H1 (cell line): Measurements from ENCODE around the gene TRIM62. TPM values are rescaled to one million over a fixed set of nuclear protein-coding genes. Genes with fewer than 3 reads are reported as not detected.

Experiments
- CHD2 ChIP-seq: IDR thresholded peaks from 2 replicates; pipeline ENCODE4 v1.6.1; 2012; ENCODE audit warnings: low read length, improper control_type of control experiment
- POU5F1 ChIP-seq: IDR thresholded peaks from 2 replicates; pipeline ENCODE4 v1.6.1; 2011; ENCODE audit warnings: low read depth, mild to moderate bottlenecking, low read length, moderate library complexity
- RXRA ChIP-seq: IDR thresholded peaks from 2 replicates; pipeline ENCODE4 v1.6.1; 2011; ENCODE audit warnings: low read depth, mild to moderate bottlenecking, low read length, moderate library complexity; ENCODE audit not compliant: insufficient read depth
- SIX5 ChIP-seq: IDR thresholded peaks from 2 replicates; pipeline ENCODE4 v1.6.1; 2011; ENCODE audit warnings: mild to moderate bottlenecking, low read depth, low read length
- SUZ12 ChIP-seq: fragments of 200-600 bp; sonication (generic); IDR thresholded peaks from 2 replicates; pipeline ENCODE4 v1.6.1; 2012; ENCODE audit warnings: mild to moderate bottlenecking, inconsistent platforms, low read length, moderate library complexity, mixed read lengths
- polyA plus RNA-seq, 7 experiments: library from polyadenylated mRNA; depleted of rRNA in 3 of 7; stranded (reverse) in 5 of 7; unstranded in 2 of 7; fragments of >200 nt in 5 of 7; fragments of 200-250 nt in 2 of 7; gene quantifications; 1 replicate in 5 of 7; 2 replicates in 1 of 7; 4 replicates in 1 of 7; pipeline versions ENCODE4 v1.2.1 to v1.2.3, GENCODE V29; 2011 to 2013; ENCODE audit warnings: missing spikeins in 2 of 7, mixed read lengths in 2 of 7
- total RNA-seq: library from RNA; stranded (reverse); fragmentation: NEBNext Ultra II Directional; extraction: Animal tissue kit (Norgen Biotek cat#: 25700); gene quantifications from 2 replicates; pipeline ENCODE4 v1.2.1, GENCODE V29; 2021

TRIM62 gene
- total and polyA plus RNA-seq, 2 of the 8 experiments (the other 6 are each of a cell fraction or from before 2014, with no cell fraction given) = 6.3 to 10.8 TPM

- TF ChIP-seq SIX5 (no peak), SUZ12 (no peak), POU5F1 (no peak), RXRA (no peak), CHD2 (no peak)
Measured at GRCh38 chr1:33231166-33231565, 49.3 kb upstream of the TRIM62 start (continued).
